ENCODE data around the gene PNPT1.

DNA sequence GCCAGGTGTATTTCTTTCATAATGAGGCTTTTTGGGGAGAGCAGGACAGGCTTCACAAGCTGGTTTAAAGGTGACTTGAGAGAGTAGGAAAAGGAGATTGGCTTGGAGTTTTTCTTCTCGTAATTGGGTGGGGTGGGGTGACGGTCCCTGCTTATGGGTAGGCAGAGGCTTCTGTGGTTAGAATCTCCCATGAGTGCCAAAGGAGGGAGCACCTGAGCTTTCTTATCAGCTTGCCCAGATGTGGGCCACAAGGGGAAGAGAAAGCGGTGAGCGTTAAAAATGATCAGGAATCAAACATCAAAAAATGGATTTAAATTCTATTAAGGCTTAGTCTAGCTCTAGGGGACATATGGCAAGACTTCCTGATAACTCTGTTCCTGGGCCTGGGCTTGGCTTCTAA lies 9.7 kb upstream of the PNPT1 start:
- TF ChIP-seq EZH2 (IDR thresholded peaks at IDR 0.05), result no peak
- no peak for TF ChIP-seq EZH2phosphoT487 (IDR thresholded peaks at IDR 0.05; ENCODE audit: borderline replicate concordance)
- TF ChIP-seq, protein P1, sequence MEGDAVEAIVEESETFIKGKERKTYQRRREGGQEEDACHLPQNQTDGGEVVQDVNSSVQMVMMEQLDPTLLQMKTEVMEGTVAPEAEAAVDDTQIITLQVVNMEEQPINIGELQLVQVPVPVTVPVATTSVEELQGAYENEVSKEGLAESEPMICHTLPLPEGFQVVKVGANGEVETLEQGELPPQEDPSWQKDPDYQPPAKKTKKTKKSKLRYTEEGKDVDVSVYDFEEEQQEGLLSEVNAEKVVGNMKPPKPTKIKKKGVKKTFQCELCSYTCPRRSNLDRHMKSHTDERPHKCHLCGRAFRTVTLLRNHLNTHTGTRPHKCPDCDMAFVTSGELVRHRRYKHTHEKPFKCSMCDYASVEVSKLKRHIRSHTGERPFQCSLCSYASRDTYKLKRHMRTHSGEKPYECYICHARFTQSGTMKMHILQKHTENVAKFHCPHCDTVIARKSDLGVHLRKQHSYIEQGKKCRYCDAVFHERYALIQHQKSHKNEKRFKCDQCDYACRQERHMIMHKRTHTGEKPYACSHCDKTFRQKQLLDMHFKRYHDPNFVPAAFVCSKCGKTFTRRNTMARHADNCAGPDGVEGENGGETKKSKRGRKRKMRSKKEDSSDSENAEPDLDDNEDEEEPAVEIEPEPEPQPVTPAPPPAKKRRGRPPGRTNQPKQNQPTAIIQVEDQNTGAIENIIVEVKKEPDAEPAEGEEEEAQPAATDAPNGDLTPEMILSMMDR (IDR thresholded peaks at IDR 0.05 in 2 of 3, conservative IDR thresholded peaks at IDR 0.05 in 1 of 3; ENCODE audit: borderline replicate concordance in 1 of 3, insufficient read depth in 1 of 3, low read depth in 2 of 3, low read length in 2 of 3), result no peak
- no peak for TF ChIP-seq POLR2AphosphoS5 (IDR thresholded peaks at IDR 0.05; ENCODE audit: low read depth, low read length)
- TF ChIP-seq, protein P2, sequence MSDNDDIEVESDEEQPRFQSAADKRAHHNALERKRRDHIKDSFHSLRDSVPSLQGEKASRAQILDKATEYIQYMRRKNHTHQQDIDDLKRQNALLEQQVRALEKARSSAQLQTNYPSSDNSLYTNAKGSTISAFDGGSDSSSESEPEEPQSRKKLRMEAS (IDR thresholded peaks at IDR 0.05), result no peak
- no peak for TF ChIP-seq POLR2A (IDR thresholded peaks at IDR 0.05; ENCODE audit: borderline replicate concordance, extremely low read depth, insufficient read depth, insufficient read length)
- no peak for TF ChIP-seq CEBPB (IDR thresholded peaks at IDR 0.05; ENCODE audit: low read depth)
- TF ChIP-seq CBX3 (IDR thresholded peaks at IDR 0.05; ENCODE audit: low read depth), result no peak
- TF ChIP-seq FOSL1 (IDR thresholded peaks at IDR 0.05; ENCODE audit: low read depth), result no peak
